HG02610 (cell line): ENCODE measurements around the gene C22orf42.
"Not testable (repeated sequence)": the region's sequence is repeated elsewhere in the genome, so short reads cannot be mapped to it uniquely, and the experiment has no call there.

Source experiments
- ATAC-seq: cut with Tn5 transposase; IDR thresholded peaks from one replicate; pipeline ENCODE4 v1.9.1; 2021; ENCODE audit warnings: mild to moderate bottlenecking, moderate library complexity; ENCODE audit not compliant: unreplicated experiment

C22orf42 gene

DNA sequence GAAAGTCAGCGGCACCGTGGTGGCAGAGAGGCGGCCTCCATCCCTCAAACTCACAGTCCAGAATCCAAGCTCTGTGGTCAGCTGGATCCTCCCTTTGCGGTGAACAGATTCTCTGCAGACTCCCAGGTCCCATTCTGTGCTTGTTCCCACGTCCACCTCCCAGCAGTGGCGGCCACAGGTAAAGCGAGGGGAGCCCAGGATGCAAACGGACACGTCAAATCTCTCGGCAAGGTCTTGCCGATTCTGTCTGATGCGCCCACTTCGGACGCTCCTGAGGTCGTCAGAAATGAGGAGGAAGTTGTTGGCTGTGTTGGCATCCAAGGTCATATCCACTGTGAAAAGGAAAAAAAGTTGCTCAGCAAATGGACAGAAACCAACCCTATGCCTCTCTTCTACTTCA is 31.9 kb upstream of the C22orf42 start:
- not testable (repeated sequence) for ATAC-seq

DNA sequence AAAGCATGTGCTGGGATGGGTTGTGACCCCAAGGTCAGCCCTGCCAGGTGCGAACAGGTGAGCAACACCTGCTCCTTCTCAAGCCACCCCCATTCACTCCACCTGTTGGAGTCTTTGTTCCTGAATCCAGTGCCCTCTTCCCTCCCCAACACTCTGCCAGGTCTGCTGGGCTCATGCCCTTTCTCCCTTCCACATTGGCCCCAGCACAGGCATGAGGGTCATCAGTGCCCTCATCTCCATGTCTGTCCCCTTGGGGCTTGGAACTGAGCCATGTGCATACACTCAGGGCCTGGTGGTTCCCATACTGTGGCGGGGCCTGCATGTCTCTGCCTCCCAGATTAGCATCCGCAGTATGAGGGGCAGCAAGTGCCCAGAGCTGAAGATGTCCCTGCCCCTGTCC is 26.7 kb upstream of the C22orf42 start:
- no peak for ATAC-seq

DNA sequence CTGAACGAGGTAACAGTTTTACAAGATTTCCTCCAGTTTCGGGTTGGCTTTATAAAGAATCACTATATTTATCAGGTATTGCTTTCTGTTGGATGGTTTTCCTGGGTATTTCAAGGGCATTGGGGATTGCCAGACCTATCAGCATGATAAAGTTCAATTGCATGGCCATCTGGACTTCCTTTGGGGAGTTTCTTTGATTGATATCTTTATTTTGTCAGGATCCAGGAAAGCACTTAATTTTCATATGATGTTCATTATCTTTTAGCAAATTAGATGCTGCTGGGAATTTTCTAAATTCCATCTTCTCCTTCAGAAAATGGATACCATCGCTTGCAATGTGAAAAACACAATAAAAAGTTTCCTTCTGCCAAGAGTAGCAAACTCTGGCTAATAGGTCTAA is 24.5 kb upstream of the C22orf42 start:
- ATAC-seq = no peak

DNA sequence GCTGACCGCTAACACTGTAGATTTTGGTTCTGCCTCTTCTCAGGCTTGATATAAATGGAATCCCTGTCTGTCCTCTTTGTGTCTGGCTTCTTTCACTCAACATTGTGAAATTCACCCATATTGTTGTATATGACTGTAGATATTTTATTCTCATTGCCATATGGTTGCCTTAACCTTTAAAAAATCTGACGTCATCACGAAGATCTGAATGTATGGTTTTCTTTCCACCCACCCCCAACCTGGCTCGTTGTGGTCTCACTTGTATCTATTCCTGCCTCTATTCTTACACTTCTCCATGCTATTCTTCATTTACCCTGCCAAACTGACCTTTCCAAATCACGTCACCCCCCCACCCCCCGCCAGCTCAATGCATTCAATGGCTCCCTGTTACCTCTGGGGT is 21.9 kb upstream of the C22orf42 start:
- ATAC-seq = no peak

DNA sequence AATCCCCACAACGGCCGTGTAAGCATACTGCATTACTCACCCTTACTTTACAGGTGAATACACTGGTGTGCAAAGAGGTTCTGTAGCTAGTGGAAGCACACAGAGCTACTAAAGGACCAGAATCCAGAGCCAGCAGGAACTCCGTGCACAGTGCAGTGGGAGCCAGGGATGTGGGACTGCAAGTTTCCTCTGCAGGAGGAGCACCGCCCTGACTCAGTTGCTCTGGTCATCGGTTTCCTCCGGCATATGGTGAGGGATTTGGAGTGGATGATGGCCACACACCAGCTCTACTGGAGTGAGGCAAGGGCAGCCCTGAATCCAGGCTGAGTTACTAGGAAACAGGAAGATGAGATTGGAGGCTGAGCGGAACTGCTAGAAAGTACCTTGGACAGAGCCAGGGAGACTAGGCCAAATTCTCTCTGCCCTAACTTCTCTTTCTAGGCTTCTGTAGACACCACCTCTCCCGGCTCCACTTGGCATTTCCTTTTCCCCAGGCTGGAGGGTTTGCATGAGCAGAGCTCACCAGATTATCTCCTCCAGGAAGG is 18.2 kb upstream of the C22orf42 start:
- ATAC-seq = no peak

DNA sequence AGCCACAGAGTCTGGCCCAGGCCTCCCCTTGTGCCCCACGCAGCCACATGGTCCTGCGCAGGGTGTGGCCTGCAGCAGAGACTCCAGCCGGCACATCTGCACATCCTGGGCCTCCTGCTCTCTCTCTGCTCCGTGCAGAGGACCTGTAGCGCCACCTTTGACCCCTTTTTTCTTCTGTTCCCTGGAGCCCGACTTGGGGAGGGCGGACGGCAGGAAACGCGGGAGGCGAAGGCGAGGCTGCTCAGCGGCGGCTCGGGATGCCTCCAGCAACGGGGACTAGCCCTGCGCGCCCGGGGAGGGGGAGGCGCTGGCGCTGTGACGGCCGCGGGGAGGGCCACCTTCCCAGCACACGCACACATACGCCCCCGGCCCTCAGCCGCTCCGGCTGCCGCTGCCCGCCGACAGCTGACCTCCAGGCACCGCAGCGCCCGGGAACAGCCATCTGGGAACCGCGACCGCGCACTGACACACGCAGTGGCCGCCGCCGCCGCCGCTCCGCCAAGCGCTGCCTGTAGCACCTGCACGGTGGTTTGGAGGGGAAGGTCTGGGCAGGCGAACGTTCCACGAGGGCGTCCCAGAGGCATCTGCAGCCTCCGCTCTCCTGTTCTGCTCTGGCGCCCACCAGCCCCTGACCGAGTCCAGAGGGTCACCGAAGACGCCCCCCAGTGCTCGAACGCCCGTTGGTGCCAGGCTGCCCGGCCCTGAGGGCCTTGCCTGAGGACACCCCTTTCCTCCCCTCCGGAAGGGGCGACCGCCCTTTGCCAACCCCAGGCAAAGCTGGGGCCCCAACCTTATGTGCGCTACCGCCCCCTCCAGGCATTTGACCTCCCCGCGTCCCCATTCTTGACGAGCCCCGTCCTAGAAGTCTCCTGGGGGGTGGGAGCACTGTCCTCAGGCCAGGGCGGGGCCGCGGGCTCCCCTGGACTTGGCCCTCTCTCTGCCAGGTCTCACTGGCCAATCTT is 16.9 kb upstream of the C22orf42 start:
- ATAC-seq = no peak

DNA sequence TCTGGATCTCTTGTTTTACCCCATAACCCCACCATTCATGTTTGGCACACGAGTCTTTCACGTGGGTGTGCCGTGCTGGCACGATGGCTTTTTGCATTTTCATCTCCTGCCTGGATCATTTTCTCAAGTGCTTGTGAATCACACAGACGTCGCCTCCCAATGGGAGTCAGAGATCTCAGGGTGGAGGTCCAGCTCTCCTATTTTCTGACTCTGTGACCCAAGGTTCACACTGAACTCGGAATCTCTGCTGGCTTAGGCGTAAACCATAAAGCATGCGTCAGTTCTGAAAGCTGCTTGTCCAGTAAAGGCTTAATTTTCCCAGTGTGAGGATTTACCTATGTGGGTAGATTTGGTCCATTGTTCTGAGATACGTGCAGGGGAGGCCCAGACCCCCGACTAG is 16.0 kb upstream of the C22orf42 start:
- no peak for ATAC-seq

DNA sequence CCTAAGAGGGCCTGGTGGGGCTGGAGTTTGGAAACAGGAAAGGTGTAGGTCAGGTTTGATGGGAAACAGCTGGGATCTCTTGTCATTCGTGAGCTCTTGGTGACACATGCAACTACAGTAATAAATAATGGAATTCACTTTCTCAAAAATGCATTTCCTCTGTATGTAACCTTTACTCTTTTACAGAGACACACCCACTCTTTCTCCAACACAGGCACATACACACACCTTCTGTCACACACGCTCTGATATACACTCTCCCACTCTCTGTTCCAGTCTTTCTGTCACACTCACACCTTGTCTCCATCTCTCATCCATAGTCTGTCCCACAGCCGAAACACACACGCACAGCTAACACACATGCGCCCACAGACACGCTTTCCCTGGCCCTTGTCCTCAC is 6.6 kb upstream of the C22orf42 start:
- ATAC-seq = no peak

DNA sequence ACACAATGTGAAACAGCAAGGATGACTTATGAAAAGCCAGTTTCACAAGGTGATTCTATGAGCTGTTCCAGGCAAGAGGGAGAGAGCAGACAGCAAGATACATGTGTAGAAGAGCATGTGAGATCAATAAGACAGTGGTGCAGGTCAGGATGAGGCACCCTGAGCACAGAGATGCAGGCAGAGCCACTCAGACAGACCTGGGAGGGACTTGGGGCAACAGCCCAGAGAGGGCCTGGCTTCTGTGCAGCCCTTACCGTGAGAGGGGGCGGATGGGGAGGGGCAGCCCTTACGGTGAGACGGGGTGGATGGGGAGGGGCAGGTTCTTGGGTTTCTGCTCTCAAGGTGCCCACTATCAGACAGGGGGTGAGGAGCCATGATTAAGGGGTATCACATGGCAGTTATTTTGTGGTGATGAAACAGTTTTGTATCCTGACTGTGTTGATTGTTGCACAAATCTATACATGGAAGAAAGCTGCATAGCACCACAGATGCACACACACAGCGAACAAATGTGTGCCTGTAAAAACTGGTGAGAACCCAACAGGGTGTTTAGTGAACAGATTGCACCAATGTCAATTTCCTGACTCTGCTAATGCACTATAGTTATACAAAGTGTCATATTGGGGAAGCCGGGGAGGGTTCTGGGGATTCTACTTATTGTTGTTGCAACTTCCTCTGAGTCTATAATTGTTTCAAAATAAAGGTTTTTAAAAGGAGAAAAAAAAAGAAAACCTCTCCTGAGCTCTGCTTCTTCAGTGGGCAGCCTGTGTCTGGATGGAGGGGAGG is 5.2 kb upstream of the C22orf42 start:
- no peak for ATAC-seq

DNA sequence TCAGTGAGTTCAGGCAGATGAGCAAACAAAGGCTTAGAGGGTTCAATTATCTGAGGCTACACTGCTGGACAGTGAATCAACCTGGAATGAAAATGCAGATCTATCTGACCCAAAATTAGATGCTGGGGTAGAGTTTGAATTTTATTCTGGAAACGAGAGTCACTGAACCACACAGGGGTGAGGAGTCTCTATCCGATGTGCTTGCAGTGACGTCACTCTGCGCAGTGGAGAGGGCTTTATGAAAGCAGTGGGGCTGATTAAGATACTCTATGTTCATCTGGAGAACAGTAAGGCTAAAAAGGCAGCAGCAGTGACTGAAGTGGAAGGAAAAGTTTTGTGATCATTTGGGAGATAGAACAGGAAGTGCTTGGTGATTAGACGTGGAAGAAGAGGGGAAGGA is 1.3 kb upstream of the C22orf42 start:
- ATAC-seq = not testable (repeated sequence)

DNA sequence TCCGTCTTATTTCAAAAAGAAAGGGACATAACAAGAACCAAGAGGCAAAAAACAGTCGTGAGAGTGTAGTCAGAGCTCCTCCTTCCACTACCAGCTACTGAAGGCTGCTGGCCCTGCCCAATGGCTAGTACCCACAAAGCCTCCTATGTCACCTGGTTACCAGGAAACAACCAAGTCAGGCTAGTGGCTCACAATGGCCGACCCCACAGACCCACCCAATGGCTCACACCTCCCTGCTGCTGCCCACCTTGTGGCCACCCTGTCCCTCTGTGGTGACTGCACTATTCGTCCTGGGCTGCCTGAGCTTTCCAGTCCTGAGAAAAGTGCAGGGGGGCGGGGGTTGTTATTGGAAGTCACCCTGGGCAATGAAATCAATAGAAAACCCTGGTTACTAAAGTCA is 1.5 kb downstream of the C22orf42 start:
- ATAC-seq = not testable (repeated sequence)

DNA sequence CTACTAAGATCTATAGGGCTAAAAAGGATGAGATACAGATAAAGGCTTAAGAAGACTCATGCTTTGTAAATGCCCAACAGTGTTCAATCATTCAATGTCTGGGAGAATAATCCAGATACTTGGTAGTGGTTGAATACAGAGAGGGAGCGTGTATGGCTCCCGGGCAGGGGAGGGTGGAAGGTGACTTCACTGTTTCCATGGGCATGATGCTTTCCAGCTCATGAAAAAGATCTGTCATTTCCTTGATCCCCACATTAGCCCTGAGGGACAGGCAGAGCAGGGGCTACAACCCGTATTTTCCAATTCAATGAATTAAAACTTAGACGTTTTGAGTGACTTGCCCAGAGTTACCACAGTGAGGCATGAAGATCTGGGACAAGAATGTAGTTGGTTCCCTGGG is 4.4 kb downstream of the C22orf42 start:
- ATAC-seq = not testable (repeated sequence)

DNA sequence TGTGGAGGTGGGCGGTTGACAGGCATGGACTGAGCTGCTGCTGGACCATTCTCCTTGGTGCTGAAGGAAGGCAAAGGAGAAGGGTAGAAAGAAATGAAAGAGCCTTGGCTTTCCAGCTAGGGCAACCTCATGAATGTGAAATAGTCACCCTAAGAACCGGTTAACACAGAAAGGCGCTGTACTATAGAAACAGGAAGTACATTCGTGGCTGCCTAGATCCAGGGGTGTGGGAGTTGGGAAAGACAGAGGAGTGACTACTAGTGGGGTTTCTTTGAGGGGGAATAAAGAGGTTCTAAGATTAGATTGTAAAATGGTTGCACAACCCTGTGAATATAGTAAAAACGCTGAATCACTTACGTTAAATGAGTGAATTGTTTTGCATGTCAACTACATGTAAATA is 7.5 kb downstream of the C22orf42 start:
- not testable (repeated sequence) for ATAC-seq

DNA sequence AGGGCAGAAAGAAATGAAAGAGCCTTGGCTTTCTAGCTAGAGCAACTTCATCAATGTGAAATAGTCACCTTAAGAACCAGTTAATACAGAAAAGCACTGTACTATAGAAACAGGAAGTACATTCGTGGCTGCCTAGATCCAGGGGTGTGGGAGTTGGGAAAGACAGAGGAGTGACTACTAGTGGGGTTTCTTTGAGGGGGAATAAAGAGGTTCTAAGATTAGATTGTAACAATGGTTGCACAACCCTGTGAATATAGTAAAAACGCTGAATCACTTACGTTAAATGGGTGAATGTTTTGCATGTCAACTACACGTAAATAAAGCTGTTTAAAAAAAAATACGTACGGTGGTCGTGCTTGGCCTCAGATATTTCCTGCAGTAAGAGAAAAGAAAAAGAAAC is 8.5 kb downstream of the C22orf42 start:
- not testable (repeated sequence) for ATAC-seq

DNA sequence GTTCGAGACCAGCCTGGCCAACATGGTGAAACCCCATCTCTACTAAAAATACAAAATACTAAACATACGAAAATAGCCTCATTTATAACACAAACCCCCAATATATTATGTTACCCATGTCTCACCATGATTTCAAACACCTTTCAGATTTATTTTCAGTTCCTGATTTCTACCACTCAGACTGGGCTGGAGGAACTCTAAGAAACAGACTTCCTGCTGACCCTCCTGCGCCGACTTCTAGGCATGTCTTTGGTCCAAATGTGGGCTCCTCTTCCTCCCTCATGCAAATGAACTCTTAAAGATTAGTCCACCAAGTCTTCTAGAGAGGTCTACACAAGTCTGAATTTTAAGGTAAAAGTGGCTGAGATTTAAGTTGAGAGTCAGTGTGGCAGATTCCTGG is 10.7 kb downstream of the C22orf42 start:
- ATAC-seq = not testable (repeated sequence)

DNA sequence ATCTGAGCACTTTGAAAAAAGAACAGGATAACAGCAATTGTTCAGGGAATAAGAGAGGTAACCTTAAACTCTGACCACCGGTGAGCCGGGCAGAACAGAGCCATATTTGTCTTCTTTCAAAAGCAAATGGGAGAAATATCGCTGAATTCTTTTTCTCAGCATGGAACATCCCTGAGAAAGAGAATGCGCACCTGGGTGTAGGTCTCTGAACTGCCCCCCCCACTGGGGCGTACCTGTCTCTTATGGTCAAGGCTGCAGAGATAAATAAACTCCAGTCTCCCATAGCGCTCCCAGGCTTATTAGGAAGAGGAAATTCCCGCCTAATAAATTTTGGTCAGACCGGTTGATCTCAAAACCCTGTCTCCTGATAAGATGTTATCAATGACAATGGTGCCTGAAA is 12.0 kb downstream of the C22orf42 start:
- not testable (repeated sequence) for ATAC-seq

DNA sequence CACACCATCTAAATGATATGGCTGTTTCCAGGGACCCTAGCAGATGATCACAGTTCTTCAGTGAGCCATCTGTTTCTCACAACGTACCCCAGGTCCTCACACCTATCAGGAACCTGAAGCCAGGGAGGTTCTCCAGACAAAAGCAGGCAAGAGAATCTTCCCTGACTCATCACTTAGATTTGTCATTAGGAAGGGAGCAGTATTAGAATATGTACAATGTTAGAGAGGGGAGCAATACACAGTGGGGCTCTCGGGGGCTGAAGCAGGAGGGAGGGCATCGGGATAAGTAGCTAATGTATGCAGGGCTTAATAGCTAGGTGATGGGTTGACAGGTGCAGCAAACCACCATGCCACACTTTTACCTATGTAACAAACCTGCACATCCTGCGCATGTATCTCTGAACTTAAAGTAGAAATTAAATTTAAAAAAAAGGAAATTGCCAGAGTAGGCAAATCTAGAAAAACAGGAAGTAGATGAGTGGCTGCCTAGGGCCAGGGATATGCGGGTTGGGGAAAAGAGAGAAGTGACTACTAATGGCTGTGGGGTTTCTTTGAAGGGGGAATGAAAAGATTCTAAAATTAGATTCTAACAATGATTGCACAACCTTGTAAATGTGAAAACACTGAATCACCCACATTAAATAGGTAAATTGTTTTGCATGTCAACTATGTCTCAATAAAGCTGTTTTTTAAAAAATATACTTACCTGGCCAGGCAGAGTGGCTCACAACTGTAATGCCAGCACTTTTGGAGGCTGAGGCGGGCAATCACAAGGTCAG is 14.4 kb downstream of the C22orf42 start:
- no peak for ATAC-seq

DNA sequence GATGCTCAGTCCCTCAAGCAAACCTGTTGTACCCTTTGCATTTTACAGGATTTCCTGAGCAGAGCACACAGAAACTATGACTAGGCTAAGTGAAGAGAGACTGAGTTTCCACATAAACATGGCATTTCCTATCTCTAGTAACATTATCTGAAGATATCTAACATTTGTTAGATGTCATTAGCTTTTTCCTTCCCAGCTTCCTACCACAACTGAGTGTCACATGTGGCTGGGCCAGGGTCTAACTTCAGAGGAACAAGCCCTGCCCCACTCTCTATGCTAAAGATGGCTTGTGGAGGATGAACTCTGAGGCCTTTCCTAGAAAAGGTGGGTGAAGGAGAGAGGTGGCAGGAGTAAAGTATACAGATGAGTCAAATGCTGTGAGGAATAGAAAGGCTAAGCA is 16.5 kb downstream of the C22orf42 start:
- no peak for ATAC-seq

DNA sequence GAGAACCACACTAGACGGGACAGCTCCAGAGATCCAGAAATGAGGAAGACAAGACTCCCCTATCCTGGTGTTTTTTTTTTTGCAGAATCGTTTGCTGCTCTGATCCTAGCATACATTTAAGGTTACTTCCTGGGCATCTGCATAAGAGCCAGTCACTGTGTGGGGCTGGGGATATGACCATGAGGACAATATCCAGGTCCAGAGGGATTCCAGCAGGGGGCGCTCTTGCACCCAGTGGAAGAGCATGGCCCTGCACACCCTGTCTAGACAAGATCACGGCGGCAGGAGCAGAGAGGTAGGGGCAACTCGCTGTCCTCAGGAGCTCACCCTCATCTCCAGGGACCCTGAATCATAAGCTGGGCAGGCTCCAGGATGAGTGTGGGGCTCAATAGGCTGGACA is 18.4 kb downstream of the C22orf42 start:
- not testable (repeated sequence) for ATAC-seq

DNA sequence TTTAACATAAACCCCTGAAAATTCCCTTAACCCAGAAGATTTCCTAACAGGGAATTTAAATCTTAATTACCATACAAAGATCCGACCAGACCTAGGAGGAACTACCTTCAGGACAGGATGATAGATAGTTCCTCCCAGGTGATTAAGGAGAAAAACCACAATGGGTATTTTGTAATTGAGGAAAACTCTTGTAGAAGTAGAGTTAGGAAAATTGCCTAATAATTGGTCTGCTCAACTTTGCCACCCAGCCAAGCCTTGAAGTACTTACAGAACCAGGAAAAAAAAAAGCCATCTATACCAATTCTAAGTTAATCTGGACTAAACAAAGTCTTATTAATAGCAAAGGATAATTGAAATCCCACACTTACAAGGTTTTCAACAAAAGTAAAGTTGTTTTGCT is 20.5 kb downstream of the C22orf42 start:
- ATAC-seq = not testable (repeated sequence)
